RWPE1 (cell line): Measurements from ENCODE around the gene TMF1.

Experiments used
- CTCF ChIA-PET: fragments of 350-600 bp; sonication (Branson Sonifier 250); formaldehyde crosslinking; extraction: SDS; loops from one replicate; lab custom pipeline; 2021; lab: Yijun Ruan, JAX
- POLR2A ChIA-PET: fragments of 400-600 bp; formaldehyde crosslinking; extraction: SDS; loops from one replicate; lab custom pipeline; 2020; ENCODE audit warnings: antibody characterized with exemption; ENCODE audit not compliant: low non-redundant PET; lab: Yijun Ruan, JAX
- DNase-seq: peaks from one replicate; pipeline ENCODE4 v3.0.0; 2012; ENCODE audit warnings: low spot score
- H3K27ac ChIP-seq: fragments of 450-650 bp; 2 replicates; pipeline ENCODE4 v1.5.1; 2017
- CTCF ChIP-seq: fragments of 450-650 bp; conservative IDR thresholded peaks from 2 replicates; pipeline ENCODE4 v1.5.1; 2017; ENCODE audit warnings: low read depth, mild to moderate bottlenecking

TMF1 gene

GRCh38 chr3:69014022-69014580 is 38.0 kb downstream of the TMF1 start:
- peak overlapping the region; percentile 100 for H3K27ac ChIP-seq
- CTCF ChIA-PET, result no interaction called here
- no peak for TF ChIP-seq CTCF
- DNase-seq, result no peak
- POLR2A ChIA-PET, result no interaction called here

- DNase-seq, result peak; percentile 73
- TF ChIP-seq CTCF, result peak; percentile 63
- ChIA-PET CTCF (no interaction called here), POLR2A (interaction anchor here (0.7 kb wide), 1 partner anchor 14 kb away, joined by 3 read pairs; no protein-coding TSS in a partner anchor)
- peak within 1 kb of the TSS; percentile 100 for H3K27ac ChIP-seq
Observed at GRCh38 chr3:69013253-69014021, 38.7 kb downstream of the TMF1 start, which contains the start of gene EOGT. Gene EOGT, minus strand, starts transcription at chr3:69013684. Its CDS starts 3,838 bp downstream, at chr3:69009846.

- peak; percentile 18 for DNase-seq
- POLR2A ChIA-PET, result interaction anchor here (0.5 to 0.7 kb wide), 2 partner anchors 13 to 28 kb away, joined by 3 to 4 read pairs; no protein-coding TSS in a partner anchor
Observed at GRCh38 chr3:69012800-69013252, 39.3 kb downstream of the TMF1 start.

GRCh38 chr3:69012100-69012799 is 39.9 kb downstream of the TMF1 start:
- peak overlapping the region; percentile 100 for H3K27ac ChIP-seq
- TF ChIP-seq CTCF, result no peak

More at GRCh38 chr3:69012800-69013252, 39.3 kb downstream of the TMF1 start:
- no peak for TF ChIP-seq CTCF
- CTCF ChIA-PET, result no interaction called here
- peak overlapping the region; percentile 100 for H3K27ac ChIP-seq

GRCh38 chr3:69011096-69011730 is 40.9 kb downstream of the TMF1 start:
- CTCF ChIA-PET, result no interaction called here
- no peak for TF ChIP-seq CTCF
- no peak overlapping the region for H3K27ac ChIP-seq
- no peak for DNase-seq
- POLR2A ChIA-PET, result no interaction called here

More at GRCh38 chr3:69012100-69012799, 39.9 kb downstream of the TMF1 start:
- ChIA-PET CTCF (no interaction called here), POLR2A (interaction anchor here (0.5 to 0.7 kb wide), 2 partner anchors 12 to 28 kb away, joined by 3 to 4 read pairs; no protein-coding TSS in a partner anchor)
- DNase-seq, result peak; percentile 65
